ENCODE measurements around the gene TGM2.

TGM2 gene

GRCh38 chr20:38165089-38165965, at the start of gene TGM2:
Gene TGM2, minus strand, starts transcription at chr20:38165270. Its CDS starts 72 bp downstream, at chr20:38165198.
- no peak for DNase-seq

DNA sequence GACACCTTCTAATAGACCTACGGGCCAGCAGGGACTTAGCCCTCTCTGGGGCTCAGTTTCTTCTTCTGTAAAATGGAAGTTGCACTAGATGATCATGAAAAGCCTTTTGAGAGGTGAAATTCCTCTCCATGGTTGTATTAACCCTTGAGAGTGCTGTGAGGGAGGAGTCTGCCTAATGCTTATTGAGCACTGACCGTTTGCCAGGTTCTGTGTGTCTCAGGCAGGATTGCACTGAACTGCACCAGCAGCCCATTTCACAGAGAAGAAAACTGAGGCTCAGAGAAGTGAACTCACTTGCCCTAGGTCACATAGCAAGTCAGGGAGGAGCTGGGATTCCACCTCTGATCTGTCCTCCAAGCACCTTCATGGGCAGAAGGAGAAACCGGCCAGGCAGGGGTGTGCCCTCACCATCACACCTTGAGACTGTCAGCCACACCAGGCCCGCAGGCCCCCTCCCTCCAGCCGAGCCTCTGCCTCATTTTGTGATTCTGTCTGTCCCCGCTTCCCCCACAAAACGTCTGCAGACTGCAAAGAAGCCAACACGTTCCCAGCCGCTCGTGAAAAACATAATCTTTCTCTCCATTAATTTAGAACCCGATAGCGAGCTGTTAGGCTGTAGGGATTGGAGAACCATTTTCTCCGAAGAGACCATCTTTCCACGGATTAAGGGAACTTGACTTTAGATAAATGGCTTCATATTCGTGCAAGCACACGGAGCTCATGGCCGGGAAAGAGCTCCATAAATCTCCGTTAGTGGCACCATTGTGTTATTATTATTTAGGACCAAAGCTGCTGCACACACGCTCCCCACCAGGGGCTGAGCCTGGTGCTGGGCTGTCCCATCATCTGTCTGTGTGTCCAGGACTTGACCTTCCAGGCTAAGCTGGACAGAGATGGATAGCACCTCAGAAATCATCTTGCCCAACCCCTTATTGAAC, 49.5 kb upstream of the TGM2 start:
- DNase-seq, result no peak

DNA sequence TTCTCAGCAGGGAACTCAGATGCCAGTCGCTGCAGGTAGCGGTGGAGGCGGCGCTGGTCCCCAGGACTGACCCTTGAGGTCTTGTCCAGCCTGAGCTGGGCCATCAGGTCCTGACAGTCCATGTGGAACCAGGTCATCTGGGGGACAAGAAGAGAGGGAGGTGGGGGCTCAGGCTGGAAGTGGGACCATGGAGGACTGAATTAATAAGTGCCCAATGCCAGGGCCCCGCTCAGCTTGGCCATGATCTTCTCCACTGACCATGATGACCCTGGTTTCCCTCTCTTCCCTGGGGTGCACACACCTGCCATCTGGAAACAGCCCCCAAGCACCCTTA, 48.5 kb upstream of the TGM2 start:
- DNase-seq, result no peak

- DNase-seq, result no peak
Observed at GRCh38 chr20:38212806-38213606, 47.9 kb upstream of the TGM2 start.

DNA sequence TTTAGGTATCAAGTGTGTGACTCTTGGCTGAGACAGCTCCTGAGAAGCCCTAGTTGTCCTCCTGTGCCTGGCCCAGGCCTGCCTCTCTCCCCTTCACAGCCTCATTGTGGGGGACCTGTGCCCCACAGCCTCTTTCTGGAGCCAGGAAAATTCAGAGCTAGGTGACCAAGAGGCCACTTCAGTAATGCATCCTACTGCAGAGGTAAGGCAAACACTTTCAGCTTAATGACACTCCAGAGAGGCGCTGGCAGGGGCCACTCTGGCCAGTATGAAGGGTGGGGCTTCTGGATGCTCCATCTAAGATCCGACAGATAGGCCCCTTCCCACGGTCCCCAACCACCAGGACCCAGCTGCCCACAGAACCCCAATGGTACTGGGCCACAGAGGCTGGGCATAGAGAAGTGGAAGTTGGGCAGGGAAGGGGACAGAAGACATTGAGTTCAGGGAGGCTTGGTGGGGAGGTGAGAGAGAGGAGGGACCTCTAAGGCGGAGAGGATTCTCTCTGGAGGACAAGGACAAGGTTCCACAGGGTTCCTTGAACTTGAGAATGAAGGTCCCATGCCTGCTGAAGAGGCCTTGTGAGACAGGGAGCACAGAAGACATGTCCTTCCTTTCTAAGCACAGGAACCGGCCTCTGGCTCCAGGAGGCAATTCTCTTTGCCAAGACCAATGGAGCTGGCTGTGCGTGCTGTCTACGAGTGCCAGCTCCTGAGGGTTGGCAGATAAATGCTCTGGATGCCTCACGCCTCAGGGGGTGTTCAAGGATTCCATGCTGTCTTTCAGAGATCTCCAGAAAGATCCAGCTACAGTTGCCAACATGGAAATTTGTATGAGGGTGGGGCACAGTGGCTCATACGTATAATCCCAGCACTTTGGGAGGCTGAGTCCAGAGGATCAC, 46.4 kb upstream of the TGM2 start:
- DNase-seq, result no peak

DNA sequence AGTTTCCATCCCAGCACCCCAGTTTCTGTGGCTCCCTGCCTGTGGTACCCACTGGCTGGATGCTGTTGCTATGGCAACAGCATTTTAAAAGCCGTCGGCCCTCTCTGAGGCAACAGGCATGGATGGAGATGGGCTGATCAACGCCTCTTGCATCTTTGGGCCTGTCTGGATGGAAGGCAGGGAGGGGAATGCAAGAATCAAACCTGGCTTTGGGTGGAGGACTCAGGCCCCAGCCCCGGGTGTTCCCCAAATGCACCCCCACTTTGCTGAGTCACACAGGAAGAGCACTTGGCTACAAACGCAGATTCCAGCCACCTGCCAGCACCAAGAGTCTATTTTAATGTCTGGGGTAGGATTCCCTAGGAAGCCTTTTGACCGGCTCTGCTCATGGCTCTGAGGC, 45.7 kb upstream of the TGM2 start:
- DNase-seq, result no peak

DNA sequence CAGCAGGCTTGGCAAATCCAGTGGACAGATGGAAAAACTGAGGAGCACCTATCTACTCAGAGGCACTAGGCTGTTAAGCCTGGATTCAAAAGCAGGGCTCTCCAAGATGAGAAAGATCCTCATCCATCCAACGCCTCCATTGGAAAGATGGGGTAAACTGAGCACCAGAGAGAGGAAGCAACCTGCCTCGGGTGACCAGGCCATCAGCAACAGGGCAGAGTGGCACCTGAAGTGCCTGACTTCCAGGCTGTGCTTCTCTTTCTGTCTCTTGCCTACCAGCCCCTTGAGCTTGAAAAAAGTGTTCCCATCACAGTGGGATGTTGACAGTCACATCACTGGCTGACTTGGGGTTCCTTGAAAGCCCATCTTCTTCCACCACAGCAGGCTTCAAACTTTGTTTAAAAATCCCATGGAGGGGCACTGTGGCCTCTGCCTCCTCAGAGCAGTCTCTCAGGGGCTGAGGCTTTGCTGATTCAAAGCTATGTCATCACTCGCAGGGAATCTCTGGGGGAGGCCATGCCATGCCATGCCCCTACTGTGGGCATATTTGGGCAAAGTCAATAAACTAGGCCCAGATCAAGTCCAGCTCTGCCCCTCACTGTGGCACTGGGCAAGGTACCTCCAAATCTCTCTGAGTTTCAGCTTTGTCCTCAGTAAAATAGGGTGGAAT, 44.8 kb upstream of the TGM2 start:
- no peak for DNase-seq

DNA sequence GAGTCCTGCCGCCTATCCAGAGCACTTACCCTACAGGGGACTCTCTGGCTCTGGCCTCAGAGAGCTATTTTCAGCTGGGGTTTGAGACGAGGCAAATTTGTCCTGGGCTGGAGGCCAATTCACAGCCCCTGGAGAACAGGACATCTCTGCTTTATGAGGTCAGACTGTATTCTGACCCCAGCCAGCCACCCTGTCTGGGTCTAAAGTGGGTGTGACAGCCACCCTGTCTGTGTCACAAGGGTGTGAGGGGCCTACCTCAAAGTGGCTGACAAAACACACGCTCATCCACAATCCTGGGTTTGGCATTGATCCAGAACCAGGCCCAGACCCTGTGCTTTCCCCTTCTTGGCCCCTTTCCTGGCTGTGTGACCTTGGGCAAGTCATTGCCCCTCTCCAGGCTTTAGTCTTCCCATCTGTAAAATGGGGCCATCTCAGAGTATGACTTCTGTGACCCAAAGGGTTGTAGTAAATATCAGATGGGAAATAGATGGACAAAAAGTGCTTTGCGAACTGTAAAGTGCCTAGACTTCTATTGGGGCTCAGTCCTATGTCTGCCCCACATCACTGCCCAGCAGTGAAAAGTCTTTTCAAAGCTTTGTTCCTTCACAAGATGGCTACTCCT, 44.1 kb upstream of the TGM2 start:
- no peak for DNase-seq

- no peak for DNase-seq
Observed at GRCh38 chr20:38208523-38208922, 43.5 kb upstream of the TGM2 start.

DNA sequence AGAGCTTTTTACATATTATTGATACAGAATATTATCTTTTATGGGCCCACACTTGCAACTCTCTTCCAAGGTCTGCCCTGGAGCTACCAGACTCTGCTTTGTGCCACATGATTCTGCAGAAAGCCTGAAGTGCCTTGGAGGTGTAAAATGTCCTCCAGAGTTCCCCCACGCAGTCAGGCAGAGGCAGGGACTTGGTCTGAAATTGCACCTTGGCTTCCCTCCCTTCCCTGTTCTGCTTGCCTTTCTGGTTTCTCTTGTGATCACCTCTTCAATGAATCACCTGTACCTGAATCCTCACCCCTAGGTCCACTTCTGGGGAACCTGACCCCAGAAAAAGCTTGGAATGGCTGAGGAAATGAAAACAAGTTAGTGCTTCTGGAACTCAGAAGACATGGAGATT, 43.0 kb upstream of the TGM2 start:
- no peak for DNase-seq

GRCh38 chr20:38207621-38208020, 42.6 kb upstream of the TGM2 start:
- no peak for DNase-seq

DNA sequence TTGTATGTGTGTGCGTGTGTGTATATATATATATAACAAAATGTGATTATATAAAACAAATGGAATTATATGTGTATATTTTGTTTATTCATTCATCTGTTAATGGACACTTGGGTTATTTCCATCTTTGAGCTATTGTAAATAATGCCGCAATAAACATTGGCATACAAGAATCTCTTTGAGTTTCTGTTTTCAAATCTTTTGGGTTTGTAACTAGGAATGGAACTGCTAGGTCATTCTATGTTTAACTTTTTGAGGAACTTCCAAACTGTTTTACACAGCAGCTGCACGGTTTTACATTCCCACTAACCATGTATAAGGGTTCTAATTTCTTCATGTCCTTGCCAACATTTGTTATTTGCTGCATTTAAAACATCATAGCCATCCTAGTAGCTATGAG, 39.9 kb upstream of the TGM2 start:
- no peak for DNase-seq

DNA sequence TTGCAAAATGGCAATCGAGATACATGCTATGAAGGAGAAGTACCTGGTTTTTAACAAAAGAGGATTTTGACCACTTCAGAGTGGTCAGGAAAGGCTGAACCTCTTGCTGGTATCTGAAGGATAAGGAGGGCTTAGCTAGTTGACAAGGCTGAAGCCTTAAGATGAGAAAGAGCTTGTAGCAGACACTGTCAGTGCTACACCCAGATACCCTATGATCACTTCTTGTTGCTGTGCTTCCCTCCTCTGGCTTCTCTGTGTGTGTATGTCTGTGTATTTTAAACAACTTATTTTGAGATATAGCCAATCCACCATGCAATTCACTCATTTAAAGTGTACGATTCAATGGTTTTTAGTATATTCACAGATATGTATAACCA, 38.9 kb upstream of the TGM2 start:
- DNase-seq, result no peak

- DNase-seq, result no peak
Observed at GRCh38 chr20:38203337-38203980, 38.4 kb upstream of the TGM2 start.

GRCh38 chr20:38202982-38203293, 37.9 kb upstream of the TGM2 start:
- no peak for DNase-seq

GRCh38 chr20:38202153-38202981, 37.3 kb upstream of the TGM2 start:
- no peak for DNase-seq

DNA sequence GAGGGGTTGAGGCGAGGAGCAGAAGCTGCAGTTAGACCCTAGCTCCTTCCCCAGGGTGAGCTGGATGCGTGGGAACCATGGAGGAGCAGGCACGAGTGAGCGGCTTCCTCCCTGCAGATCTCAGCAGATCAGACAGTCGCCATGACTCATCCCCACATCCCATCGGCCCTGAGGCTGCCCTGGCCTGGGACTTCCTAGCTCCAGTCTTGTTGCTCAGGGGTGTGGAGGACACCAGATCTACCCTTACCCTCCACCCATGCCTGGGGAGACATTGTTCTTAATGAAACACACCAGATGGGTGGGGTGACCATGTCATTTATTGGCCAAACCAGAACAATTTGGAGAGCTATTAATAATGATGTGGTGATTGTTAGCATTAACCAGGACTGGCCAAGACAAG, 36.3 kb upstream of the TGM2 start:
- no peak for DNase-seq

- DNase-seq, result no peak
Observed at GRCh38 chr20:38200646-38201045, 35.6 kb upstream of the TGM2 start.

DNA sequence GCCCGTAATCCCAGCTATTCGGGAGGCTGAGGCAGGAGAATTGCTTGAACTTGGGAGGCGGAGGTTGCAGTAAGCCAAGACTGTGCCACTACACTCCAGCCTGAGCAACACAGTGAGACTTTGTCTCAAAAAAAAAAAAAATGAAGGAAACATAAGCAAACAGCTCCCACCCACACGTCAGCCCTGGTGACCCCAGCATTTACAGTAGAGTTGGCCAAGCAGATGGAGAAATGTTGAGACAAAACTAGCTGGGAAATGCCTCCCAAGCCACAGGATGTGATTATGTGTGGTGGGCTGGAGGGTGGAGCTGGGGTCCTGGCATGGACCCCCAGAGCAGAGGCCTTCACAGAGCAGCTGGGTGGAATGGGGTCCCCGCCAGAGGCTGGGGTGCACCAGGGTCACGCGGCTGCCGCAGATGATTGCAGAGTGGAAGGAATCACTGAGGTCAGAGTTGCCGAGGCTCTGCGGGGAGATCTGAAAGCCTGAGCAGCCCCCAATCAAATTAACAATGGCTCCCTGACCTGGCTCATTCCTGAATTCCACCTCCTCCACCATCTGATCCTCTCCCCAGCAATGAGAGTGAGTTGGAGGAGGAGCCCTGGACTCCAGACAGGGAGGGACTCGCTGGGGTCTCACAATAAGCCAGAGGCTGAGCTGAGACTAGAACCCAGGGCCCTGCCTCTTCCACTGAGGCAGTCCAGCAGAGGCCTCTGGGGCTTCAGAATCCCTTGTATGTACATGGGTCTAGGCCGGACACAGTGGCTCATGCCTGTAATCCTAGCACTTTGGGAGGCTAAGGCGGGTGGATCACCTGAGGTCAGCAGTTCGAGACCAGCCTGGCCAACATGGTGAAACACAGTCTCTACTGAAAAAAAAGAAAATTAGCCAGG, 34.7 kb upstream of the TGM2 start:
- DNase-seq, result no peak

Measured in NCI-H187 (cell line).